Myocyte (in vitro differentiated cells): ENCODE data around the gene ZNF581. TPM values are rescaled to one million over a fixed set of nuclear protein-coding genes. Genes with fewer than 3 reads are reported as not detected.

ENCODE experiments used
- DNase-seq: peaks from one replicate; pipeline ENCODE4 v3.0.0-alpha.2; 2012; ENCODE audit warnings: low read depth
- total RNA-seq: library from RNA; depleted of rRNA; stranded (reverse); fragments of >200 nt; gene quantifications from 2 replicates; pipeline ENCODE4 v1.2.3, GENCODE V29; 2014

The ZNF581 gene
- total RNA-seq, 1 donor from 2014 or later, result 11.4 TPM

GRCh38 chr19:55661826-55662225 is 18.4 kb downstream of the ZNF581 start:
- no peak for DNase-seq

- no peak for DNase-seq
Observed at GRCh38 chr19:55663846-55664536, 20.5 kb downstream of the ZNF581 start.

- no peak for DNase-seq
Observed at GRCh38 chr19:55666343-55667005, 23.0 kb downstream of the ZNF581 start.

- no peak for DNase-seq
Observed at GRCh38 chr19:55667006-55667381, 23.5 kb downstream of the ZNF581 start.

- DNase-seq, result no peak
Observed at GRCh38 chr19:55667511-55667910, 24.1 kb downstream of the ZNF581 start.

GRCh38 chr19:55667958-55668357 is 24.5 kb downstream of the ZNF581 start:
- DNase-seq, result no peak

- no peak for DNase-seq
Observed at GRCh38 chr19:55668603-55669348, 25.3 kb downstream of the ZNF581 start.

- no peak for DNase-seq
Observed at GRCh38 chr19:55669418-55670279, 26.2 kb downstream of the ZNF581 start.

- no peak for DNase-seq
Observed at GRCh38 chr19:55670280-55671053, 27.0 kb downstream of the ZNF581 start.

GRCh38 chr19:55671054-55671378 is 27.6 kb downstream of the ZNF581 start:
- no peak for DNase-seq

GRCh38 chr19:55672418-55672817 is 29.0 kb downstream of the ZNF581 start:
- DNase-seq, result no peak

- DNase-seq, result no peak
Observed at GRCh38 chr19:55673465-55673864, 30.0 kb downstream of the ZNF581 start.

GRCh38 chr19:55673889-55674288 is 30.4 kb downstream of the ZNF581 start:
- DNase-seq, result no peak

- DNase-seq, result no peak
Observed at GRCh38 chr19:55674459-55674840, 31.0 kb downstream of the ZNF581 start.

GRCh38 chr19:55674841-55675660 is 31.6 kb downstream of the ZNF581 start, which contains the start of gene EPN1:
Gene EPN1 (plus strand): TSS chr19:55675226. CDS start chr19:55678628, 3,402 bp downstream.
- peak; percentile 95 for DNase-seq

GRCh38 chr19:55675661-55676354 is 32.4 kb downstream of the ZNF581 start:
- DNase-seq, result no peak

- DNase-seq, result no peak
Observed at GRCh38 chr19:55676383-55676782, 32.9 kb downstream of the ZNF581 start.

- no peak for DNase-seq
Observed at GRCh38 chr19:55676889-55677505, 33.5 kb downstream of the ZNF581 start.

- DNase-seq, result no peak
Observed at GRCh38 chr19:55677572-55678028, 34.2 kb downstream of the ZNF581 start.
